ENCODE data around the gene PSMD3. TPM values are rescaled to one million over a fixed set of nuclear protein-coding genes. Genes with fewer than 3 reads are reported as not detected.

PSMD3 gene
- total RNA-seq, 1 donor from 2014 or later: 138 TPM

DNA sequence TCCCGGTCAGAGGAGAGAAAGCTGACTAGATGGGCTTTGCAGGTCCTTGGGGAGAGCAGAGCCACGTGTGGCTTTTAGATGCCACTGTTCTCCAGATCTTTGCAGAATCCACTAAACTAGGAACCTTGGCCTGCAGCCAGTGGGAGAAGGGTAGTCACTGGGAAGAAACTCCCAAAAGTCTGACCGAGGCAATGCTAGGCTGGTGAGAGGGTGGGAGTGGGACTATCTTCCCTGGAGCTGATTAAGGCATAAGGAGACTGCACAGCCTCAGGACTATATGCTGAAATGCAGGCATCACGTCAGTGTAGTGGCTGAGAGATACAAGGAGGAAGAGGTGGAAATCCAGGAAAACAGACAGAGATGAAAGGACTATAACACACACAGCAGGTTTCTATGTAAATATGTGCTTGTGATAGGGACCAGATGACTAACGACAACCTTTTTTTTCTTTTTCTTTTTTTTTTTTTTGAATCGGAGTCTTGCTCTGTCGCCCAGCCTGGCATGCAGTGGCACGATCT, 20.0 kb upstream of the PSMD3 start:
- DNase-seq (ENCODE audit: low read depth, low spot score): no peak

DNA sequence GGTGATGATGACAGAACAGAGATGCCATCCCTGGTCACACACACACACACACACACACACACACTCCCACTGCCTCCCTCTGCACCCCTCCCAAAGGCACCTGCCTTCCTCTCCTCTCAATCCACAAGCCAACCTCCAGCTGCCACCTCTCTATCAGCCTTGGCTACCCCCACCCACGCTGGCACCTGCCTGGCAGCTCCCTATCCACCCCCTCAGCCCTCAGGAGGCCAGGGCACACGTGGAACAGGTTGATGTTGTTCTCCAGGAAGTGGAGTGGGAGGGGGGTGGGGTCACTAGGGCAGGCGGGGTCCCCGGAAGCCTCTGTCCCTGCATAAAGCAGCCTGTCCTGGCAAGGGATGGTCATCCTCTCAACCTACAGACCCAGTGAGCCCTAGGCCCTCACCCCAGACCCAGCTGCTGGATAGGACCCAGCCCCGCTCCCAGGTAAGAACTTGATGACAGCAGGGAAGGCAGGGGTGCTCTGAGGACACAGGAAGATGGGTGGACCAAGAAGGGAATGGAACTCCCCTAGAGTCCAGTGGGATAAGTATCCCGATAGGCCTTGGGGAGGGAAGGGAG, 17.9 kb upstream of the PSMD3 start, which contains the start of gene GSDMA:
Gene GSDMA, plus strand, starts transcription at position 363 of the 579 bp plus-strand sequence. CDS start 2,684 bp downstream, outside the sequence.
- DNase-seq (ENCODE audit: low read depth, low spot score): no peak

DNA sequence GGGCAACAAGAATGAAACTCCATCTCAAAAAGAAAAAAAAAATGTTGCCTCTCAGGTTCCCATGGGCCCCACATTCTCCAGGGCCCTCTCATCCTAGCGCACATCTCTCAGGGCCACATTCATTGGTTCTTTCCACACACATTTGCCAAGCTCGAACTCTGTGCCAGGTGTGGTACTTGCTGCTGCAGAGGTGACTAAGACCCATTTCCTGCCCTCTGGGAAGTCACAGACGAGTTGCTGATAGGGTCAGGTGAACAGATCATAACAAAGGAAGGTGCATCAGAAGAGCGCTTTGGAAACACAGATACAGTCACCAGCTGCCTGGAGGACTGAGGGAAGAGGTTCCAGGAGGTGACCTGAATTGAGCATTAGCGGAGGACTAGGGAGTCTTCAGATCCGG, 16.8 kb upstream of the PSMD3 start:
- no peak for DNase-seq (ENCODE audit: low read depth, low spot score)

DNA sequence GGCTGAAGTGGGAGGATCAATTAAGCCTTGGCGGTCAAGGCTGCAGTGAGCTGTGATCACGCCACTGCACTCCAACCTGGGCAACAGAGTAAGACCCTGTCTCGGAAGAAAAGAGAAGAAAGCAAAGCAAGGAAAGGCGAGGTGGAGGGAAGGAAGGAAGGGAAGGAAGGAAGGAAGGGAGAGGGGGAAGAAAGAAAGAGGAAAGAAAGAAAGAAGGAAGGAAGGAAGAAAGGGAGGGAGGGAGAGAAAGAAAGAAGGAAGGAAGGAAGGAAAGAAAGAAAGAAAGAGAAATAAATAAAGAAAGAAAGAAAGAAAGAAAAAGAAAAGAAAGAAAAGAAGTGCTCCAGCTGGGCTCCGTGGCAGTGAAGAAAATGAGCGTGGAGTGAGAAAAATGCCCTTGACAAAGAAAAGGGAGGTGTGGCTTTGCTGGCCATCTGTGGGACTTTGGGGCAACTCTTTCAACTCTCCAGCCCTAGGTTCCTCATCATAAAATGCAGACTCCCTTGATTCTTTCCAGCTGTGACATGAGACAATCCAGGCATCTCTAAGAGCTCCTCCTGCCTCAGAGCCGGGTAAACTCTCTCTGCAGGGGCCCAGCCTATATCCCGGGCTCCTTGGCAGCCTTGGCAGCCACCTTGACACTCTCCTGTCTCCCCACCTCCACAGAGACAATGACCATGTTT, 15.4 kb upstream of the PSMD3 start:
- no peak for DNase-seq (ENCODE audit: low read depth, low spot score)

DNA sequence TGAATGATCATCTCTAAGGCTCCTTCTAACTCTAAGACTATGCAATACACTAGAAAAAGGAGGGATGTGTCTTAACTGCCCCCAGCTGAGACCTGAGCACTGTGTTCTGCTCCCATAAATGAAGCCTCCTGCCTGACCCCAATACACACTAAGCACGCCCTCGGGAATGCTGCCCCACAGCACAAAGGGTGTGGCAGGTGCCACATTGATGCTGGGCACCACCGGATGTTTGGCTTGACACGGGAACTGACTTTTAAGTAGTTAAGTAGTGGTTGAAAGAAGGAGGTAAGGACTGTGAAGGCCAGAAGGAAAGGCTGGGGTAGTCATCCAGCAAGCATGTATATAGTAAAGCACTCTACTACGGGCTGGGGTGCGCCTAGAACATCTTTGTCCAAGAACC, 13.8 kb upstream of the PSMD3 start:
- no peak for DNase-seq (ENCODE audit: low read depth, low spot score)

DNA sequence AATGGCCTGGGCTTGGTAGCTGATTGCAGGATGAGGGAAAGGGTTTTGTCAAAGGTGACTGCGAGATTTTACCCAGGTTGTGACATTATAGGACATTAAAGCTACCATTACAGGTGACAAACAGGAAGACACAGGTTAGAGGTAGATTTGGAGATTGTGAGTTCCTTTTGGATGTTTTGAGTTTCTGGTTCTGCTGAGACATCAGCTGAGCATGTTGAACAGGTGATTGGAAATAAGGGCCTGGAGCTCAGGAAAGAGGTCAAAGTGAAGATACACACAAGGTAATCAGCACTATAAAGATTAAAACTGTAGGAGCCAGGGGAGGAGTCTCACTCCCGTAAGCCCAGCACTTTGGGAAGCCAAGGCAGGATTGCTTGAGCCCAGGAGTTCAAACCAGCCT, 11.8 kb upstream of the PSMD3 start:
- DNase-seq (ENCODE audit: low read depth, low spot score): no peak

DNA sequence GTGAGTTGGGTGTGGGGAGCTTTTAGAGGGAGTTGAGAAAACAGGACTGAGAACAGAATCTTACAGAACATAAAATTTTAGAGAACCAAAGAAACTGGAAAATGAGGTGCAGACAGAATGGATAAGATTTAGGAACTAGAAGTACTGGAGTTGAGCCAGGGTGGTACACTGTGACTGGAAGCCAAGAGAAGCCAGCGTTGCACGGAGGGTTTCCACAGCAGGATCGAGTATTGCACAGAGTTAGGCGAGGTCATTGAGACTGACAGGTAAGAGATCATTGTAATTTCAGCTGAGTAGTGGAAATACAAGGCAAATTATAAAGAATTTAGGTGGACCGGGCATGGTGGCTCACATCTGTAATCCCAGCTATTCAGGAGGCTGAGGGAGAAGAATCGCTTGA, 11.2 kb upstream of the PSMD3 start:
- no peak for DNase-seq (ENCODE audit: low read depth, low spot score)

DNA sequence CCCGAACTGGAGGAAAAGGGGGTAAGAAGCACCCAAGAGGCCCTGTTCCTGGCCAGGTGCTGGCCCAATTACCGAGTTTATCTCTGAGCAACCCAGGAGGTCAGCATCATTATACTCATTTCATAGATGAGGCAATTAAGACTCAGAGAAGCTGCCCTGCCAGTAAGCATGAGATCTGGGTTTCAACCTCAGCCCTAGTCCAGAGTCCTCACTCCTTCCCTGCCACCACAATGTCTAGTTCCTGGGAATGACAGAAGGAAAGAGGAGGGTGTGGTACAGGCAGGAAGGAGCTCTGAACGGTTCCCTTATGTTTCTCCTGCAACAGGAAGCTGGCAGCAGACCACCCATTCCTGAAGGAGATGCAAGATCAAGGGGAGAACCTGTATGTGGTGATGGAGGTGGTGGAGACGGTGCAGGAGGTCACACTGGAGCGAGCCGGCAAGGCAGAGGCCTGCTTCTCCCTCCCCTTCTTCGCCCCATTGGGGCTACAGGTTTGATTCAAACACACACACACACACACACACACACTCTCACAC, 10.4 kb upstream of the PSMD3 start:
- no peak for DNase-seq (ENCODE audit: low read depth, low spot score)

DNA sequence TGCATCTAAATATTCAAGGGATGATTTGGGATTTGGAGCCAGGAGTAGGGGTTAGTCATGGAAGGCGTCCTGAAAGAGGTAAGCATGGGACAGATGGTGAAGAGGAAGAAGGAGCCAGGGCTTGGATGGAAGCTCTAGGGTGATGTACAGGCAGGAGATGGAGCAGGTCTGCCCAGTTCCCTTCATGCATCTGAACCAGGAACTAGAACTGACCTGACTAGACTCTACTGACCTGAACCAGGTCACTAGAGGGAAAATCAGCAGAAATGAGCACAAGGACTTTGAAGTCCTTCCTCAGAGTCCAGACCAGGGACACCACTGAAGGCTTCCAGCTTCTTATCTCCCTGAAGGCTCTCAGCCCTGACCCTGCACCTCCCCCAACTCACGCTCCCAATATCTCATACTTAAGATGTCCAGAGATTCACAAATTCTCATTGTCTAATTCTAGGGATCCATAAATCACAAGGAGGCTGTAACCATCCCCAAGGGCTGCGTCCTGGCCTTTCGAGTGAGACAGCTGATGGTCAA, 9.5 kb upstream of the PSMD3 start:
- DNase-seq (ENCODE audit: low read depth, low spot score): no peak

DNA sequence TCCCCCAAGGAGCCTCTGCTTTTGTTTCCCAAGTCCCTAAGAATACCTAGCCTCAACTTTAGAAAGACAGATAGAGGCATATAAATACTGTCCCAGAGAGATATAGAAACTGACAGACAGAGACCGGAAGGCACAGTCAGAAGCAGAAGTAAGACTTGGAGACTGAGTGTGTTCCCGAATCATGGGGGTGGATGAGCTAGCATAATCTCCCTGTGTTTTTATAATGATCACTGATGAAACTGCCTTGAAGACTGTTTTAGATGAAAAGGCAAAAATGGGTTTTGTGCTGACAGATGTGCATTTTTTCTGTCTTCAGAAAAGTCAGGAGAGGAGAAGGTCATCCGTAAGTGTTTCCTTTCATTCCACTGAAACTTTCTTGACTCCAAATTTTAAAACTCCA, 8.3 kb upstream of the PSMD3 start:
- no peak for DNase-seq (ENCODE audit: low read depth, low spot score)

DNA sequence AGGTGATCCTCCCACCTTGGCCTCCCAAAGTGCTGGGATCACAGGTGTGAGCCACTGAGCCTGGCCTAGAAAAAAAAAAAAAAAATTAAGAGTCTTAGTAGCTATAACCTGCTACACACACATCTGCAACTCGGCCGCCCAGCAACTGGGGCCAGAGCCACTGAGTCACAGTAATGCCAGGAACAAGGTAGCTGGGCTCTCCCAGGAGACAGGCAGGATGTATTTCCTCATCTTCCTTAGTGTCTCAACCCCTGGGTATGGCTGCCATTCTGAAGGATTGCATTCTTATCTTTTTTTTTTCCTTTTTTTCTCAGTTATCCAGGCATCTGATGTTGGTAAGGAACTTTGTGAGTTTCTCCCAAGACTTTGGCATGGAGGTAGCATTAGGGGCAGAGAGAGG, 7.1 kb upstream of the PSMD3 start:
- no peak for DNase-seq (ENCODE audit: low read depth, low spot score)

DNA sequence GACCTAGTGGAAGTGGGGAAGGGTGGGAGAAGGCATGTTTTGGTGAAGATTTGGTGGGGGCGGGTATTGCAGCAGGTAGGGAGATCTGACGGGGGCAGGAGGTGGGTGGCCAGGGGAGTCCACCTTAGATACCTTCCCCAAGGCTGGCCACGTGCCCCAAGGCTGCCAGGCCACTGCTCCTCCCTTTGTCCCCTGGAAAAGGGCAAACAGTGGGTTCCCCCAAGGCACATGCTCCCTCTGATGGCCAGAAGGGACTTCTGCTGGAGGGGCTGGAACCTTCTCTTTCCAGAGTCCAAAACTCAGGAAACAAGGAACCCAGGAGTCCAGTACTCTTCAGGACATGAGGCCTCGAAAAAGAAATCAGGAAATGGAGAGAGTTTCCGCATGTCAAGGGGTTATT, 6.2 kb upstream of the PSMD3 start:
- DNase-seq (ENCODE audit: low read depth, low spot score): no peak

DNA sequence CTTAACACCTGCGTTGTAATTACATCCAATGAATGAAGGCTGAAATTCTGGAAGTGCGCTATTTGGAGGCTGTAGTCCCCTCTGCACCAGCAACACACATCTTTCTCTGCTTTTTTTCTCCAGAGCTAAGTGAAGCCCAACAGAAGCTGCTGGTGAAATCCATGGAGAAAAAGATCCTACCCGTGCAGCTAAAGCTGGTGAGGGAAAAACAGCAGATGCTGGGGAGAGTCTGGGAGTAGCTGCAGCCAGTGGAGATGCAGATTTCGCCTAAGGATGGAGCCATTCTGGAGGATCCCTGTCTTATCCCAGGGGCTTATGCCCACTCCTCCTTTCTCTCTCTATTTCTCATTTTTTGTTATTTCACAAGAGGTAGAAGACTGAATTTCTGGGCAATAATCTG, 4.8 kb upstream of the PSMD3 start:
- DNase-seq (ENCODE audit: low read depth, low spot score): no peak

DNA sequence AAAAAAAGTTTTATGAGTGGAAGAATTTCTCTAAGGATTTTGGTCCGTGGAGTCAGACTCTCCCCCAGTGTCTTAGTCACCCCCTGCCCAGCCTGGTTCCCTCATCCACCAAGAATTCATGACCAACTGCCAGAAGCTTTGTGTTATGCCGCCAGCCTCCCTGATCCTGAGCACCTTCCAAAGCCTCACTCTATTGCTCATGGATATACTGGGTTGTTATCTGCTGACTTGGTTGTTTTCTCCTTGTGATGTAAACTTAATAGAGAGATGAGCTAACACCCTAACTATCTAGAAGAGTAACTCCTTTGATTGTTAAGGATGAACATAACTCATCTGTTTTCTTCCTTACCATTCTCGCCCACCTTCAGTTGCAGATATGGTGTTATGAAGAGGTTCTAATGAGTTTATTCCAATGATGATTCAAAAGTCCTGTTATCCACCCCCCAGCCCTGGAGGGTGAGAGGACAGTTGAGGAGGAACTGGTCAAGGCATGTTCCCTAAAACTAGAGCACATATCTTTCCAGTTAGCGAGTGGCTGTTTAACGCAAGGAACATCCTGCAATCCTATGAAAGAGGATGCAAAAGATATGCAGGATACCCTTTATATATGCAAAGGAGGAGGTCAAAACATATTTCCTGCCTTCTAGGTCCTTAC, 1.5 kb upstream of the PSMD3 start:
- DNase-seq (ENCODE audit: low read depth, low spot score): no peak

DNA sequence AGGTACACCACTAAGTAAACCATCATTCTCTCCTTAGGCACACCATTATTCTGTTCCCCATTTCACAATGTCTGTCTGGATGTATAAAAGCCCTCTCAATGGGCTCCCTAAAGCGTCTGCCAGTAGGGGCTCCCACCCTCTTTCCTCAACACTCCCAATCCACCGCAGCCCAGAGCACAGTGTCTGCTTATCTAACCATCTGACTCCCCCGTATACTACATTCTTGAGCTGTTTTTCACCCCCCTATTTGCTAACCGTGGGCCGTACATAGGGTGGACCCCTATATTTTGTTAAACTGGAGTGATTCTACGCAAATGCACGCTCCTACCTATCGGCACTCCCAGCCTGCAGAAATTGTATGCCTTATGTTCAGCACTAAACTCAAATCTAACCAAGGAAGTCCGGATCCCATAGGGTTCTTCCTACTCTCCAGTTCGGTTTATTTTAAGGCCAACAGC, 685 bp upstream of the PSMD3 start:
- DNase-seq (ENCODE audit: low read depth, low spot score): no peak

DNA sequence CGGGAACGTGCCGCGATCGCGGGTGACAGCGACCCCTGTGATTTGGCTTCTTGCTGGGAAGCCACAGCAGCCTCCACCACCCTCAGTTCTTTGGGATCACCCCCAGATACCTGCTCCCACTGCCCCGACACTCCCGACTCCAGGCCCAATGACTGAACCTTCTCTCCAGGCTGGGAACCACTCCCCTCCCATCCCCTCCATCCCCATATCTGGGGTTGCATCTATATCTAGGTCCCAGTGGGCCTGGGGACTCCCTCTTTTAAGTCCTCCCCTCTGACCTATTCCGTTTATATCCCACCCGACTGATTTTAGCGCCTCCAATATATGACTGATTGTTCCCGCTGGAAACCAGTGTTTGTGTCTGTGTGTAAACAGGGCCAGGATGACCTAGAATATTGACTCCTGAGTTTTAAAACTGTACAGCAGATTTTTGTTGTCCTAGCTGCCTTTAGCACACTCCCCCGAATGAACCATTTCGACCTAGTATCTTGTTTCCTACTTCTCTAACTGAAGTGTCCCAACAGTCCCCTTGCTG, 667 bp downstream of the PSMD3 start:
- no peak for DNase-seq (ENCODE audit: low read depth, low spot score)

DNA sequence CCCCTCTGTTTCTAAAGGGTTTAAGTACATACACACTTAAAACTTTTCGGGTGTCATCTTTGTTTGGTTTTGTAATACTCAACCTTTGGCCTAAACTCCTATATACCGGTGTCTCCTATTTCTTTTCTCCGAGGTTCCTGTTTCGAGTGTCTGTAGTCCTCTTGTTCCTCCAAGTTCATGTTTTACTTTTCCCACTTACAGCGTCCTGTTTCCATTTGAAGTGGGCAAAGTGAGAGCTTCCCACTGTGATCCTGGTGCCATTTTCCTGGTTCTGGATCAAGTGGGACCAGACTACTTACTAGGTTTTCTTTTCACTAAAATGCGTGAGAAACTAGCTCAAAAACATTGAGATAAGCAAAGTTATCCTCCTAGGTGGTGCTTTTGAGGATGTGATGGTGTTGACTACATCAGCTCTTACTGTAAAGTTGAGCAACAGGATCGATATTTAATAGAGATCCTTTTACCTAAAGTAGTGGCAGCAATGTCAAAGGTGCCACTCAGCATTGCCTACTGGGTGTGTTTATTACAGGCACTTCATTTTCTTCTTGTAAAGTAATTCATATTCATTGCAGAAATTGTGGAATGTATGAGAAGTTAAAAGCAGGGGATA, 1.3 kb downstream of the PSMD3 start:
- DNase-seq (ENCODE audit: low read depth, low spot score): no peak

DNA sequence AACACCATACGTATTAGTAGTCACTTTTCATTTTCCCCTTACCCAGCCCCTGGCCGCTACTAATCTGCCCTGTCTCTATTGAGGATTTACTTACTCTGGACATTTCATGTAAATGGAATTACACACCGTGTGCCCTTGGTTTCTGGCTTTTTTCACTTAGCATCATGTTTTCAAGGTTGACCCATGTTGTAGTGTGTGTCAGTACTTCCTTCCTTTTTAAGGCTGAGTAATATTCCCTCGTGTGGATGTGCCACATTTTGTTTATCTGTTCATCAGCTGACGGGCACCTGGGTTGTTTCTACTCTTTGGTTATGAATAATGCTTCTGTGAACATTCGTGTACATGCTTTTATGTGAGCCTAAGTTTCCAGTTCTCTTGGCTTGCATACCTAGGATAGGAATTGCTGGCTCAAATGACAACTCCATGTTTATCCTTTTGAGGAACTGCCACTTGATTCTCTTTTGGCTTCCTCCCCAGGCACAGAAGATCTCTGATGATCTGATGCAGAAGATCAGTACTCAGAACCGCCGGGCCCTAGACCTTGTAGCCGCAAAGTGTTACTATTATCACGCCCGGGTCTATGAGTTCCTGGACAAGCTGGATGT, 7.7 kb downstream of the PSMD3 start:
- DNase-seq (ENCODE audit: low read depth, low spot score): no peak

DNA sequence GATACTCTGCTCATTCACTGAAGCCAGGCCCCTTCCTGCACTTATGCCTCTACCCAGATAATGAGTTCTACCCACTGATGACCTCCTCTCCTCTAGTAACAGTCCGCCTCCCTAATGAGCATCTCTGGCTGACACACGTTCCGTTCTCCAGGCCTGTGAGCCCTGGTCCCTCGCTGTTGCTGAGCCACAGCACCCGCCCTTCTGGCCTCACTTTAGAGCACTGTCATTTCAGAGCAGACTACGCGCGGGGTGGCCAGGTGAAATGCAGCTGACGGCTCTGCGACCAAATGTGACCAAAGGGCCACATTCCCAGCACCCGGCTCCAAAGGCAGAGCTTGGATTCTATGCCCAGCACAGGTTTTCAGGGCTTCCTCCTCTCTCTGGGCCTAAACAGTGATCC, 13.8 kb downstream of the PSMD3 start:
- DNase-seq (ENCODE audit: low read depth, low spot score): no peak

DNA sequence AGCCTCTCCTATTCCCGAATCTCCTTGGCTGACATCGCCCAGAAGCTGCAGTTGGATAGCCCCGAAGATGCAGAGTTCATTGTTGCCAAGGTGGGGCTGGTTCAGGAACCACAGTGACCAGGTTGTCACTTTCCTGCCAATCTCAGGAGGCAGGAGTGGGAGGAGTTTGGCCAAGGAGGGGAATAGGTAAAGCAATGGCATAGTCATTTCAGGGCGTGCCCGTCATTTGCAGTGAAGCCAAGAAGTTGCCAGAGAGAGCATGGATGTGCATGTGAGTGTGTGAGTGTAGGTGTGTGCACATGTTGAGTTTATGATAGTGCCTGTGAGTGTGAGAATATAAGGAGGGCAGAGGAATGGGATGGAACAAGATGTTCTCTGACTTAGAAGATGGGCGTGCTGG, 14.8 kb downstream of the PSMD3 start:
- DNase-seq (ENCODE audit: low read depth, low spot score): no peak

DNA sequence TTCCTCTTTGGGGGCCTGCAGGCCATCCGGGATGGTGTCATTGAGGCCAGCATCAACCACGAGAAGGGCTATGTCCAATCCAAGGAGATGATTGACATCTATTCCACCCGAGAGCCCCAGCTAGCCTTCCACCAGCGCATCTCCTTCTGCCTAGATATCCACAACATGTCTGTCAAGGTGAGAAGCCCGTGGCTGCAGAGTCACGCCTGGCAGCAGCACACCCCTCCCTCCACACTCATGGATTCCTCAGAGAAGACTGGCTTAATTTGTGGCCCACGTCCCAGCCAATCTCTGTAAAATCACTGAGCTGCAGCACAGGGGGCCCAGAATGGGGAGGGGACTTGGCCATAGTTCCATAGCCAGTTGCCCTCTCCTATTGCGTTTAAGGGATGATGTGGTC, 15.6 kb downstream of the PSMD3 start:
- no peak for DNase-seq (ENCODE audit: low read depth, low spot score)
